Progenitor cell of endocrine pancreas (in vitro differentiated cells): ENCODE measurements around the gene TMEM51. TPM values are rescaled to one million over a fixed set of nuclear protein-coding genes. Genes with fewer than 3 reads are reported as not detected.

Experiments
- DNase-seq: peaks from one replicate; pipeline ENCODE4 v3.0.0; 2021; ENCODE audit warnings: low spot score; ENCODE audit not compliant: unreplicated experiment
- H3K27ac Mint-ChIP-seq: 2 replicates; pipeline ENCODE4 v1.8.0; 2021; ENCODE audit warnings: mild to moderate bottlenecking, moderate library complexity, mixed read lengths
- H3K27me3 Mint-ChIP-seq: 2 replicates; pipeline ENCODE4 v1.8.0; 2021; ENCODE audit warnings: mixed read lengths
- H3K36me3 Mint-ChIP-seq: 2 replicates; pipeline ENCODE4 v1.8.0; 2022; ENCODE audit warnings: mixed read lengths; ENCODE audit not compliant: insufficient read depth
- H3K4me1 Mint-ChIP-seq: 2 replicates; pipeline ENCODE4 v1.8.0; 2021; ENCODE audit warnings: low read depth, mixed read lengths
- H3K4me3 Mint-ChIP-seq: 2 replicates; pipeline ENCODE4 v1.8.0; 2021; ENCODE audit warnings: low read depth, mild to moderate bottlenecking, moderate library complexity, mixed read lengths
- H3K9me3 Mint-ChIP-seq: 2 replicates; pipeline ENCODE4 v1.8.0; 2021; ENCODE audit warnings: low read depth, mixed read lengths
- CTCF ChIP-seq: fragments of 200-600 bp; sonication (generic); IDR thresholded peaks from one replicate; pipeline ENCODE4 v1.5.0; 2021; ENCODE audit warnings: antibody characterized with exemption, mild to moderate bottlenecking; ENCODE audit not compliant: unreplicated experiment
- total RNA-seq: library from RNA; stranded (reverse); gene quantifications from 2 replicates; pipeline ENCODE4 v1.2.1, GENCODE V29; 2021

Gene TMEM51
- total RNA-seq, 1 donor from 2014 or later: 14.8 TPM

- no peaks in the 10 kb centered on the region for H3K4me1 Mint-ChIP-seq
- no peak overlapping the region for H3K27ac Mint-ChIP-seq
- H3K9me3 Mint-ChIP-seq: no peaks in the 10 kb centered on the region
- DNase-seq: no peak
- peaks cover 4% of the 10 kb centered on the region for H3K27me3 Mint-ChIP-seq
- peaks cover 20% of the 10 kb centered on the region for H3K36me3 Mint-ChIP-seq
- no peak overlapping the region for H3K4me3 Mint-ChIP-seq
- no peak for TF ChIP-seq CTCF
Measured at GRCh38 chr1:15222653-15223303, 69.2 kb downstream of the TMEM51 start.

- DNase-seq: no peak
- no peak overlapping the region for H3K4me3 Mint-ChIP-seq
- peaks cover 6% of the 10 kb centered on the region for H3K36me3 Mint-ChIP-seq
- no peak for TF ChIP-seq CTCF
- peaks cover 4% of the 10 kb centered on the region for H3K27me3 Mint-ChIP-seq
- no peaks in the 10 kb centered on the region for H3K4me1 Mint-ChIP-seq
- H3K9me3 Mint-ChIP-seq: no peaks in the 10 kb centered on the region
- peak overlapping the region; percentile 56 for H3K27ac Mint-ChIP-seq
Measured at GRCh38 chr1:15224259-15224869, 70.8 kb downstream of the TMEM51 start.

- TF ChIP-seq CTCF: no peak
- Mint-ChIP-seq H3K27me3 (peaks cover 4% of the 10 kb centered on the region), H3K4me1 (no peaks in the 10 kb centered on the region), H3K36me3 (peaks cover 2% of the 10 kb centered on the region), H3K9me3 (no peaks in the 10 kb centered on the region), H3K4me3 (no peak overlapping the region), H3K27ac (no peak overlapping the region)
- DNase-seq: no peak
Measured at GRCh38 chr1:15224974-15225373, 71.4 kb downstream of the TMEM51 start.

- Mint-ChIP-seq H3K36me3 (no peaks in the 10 kb centered on the region), H3K27ac (no peak overlapping the region), H3K27me3 (peaks cover 4% of the 10 kb centered on the region), H3K4me1 (no peaks in the 10 kb centered on the region), H3K9me3 (no peaks in the 10 kb centered on the region), H3K4me3 (no peak overlapping the region)
- no peak for TF ChIP-seq CTCF
- DNase-seq: no peak
Measured at GRCh38 chr1:15225461-15225860, 71.9 kb downstream of the TMEM51 start.

- Mint-ChIP-seq H3K9me3 (no peaks in the 10 kb centered on the region), H3K27ac (no peak overlapping the region), H3K27me3 (peaks cover 4% of the 10 kb centered on the region), H3K4me3 (no peak overlapping the region), H3K4me1 (no peaks in the 10 kb centered on the region), H3K36me3 (no peaks in the 10 kb centered on the region)
- TF ChIP-seq CTCF: no peak
- DNase-seq: no peak
Measured at GRCh38 chr1:15226388-15227255, 73.1 kb downstream of the TMEM51 start.
